Posterior vena cava (tissue), 2 donors: ENCODE results near the gene PDIA4. TPM values are rescaled to one million over a fixed set of nuclear protein-coding genes. Genes with fewer than 3 reads are reported as not detected.

Source experiments
- DNase-seq: peaks from one replicate; pipeline ENCODE4 v3.0.0-alpha.2; 2020; ENCODE audit warnings: low spot score
- intact Hi-C, 2 donors: fragments of 100-400 bp; cut with DNase I; formaldehyde crosslinking; loops; one replicate each; pipeline versions ENCODE4 v1.14.1 to v1.14.2; 2022 to 2023
- total RNA-seq, 2 donors: library from RNA; stranded (reverse); fragmentation: NEBNext Ultra II Directional; extraction: Animal tissue kit (Norgen Biotek cat#: 25700); gene quantifications; one replicate each; pipeline ENCODE4 v1.2.1, GENCODE V29; 2021
- donor health status: DM: yes; HTN: yes; CAD: no.
- donor health status: DM: yes; HTN: yes; CAD: no.

Gene PDIA4
- total RNA-seq, 2 donors from 2014 or later: 64.8 to 117 TPM

- peak; percentile 17 for DNase-seq
- intact Hi-C loops: loop anchor here (5.0 kb wide), 1 partner anchor 85 kb away; the partner anchor contains the start of gene ZNF786 (in 2 of the 2)
These were observed 21.2 kb downstream of the PDIA4 start for GRCh38 chr7:149007146-149007545.

- intact Hi-C loops: loop anchor here (5.0 kb wide), 1 partner anchor 86 kb away; the partner anchor contains the start of gene ZNF786 (in 2 of the 2)
- peak; percentile 67 for DNase-seq
These were observed 22.0 kb downstream of the PDIA4 start for GRCh38 chr7:149006345-149006725.

- peak; percentile 94 for DNase-seq
- intact Hi-C loops: loop anchor here (5.0 kb wide), 1 partner anchor 87 kb away; the partner anchor contains the start of gene ZNF786 (in 2 of the 2)
These were observed 22.6 kb downstream of the PDIA4 start for GRCh38 chr7:149005427-149006344.

- DNase-seq: peak; percentile 56
- intact Hi-C loops: loop anchor here (5.0 kb wide), 1 partner anchor 88 kb away; the partner anchor contains the start of gene ZNF786 (in 2 of the 2)
These were observed 23.6 kb downstream of the PDIA4 start for GRCh38 chr7:149004405-149005370.

- intact Hi-C loops: no loop called here
- peak; percentile 35 for DNase-seq
These were observed 24.6 kb downstream of the PDIA4 start for GRCh38 chr7:149003560-149004305.

GRCh38 chr7:149003018-149003417, 25.3 kb downstream of the PDIA4 start:
- intact Hi-C loops: no loop called here
- peak; percentile 76 for DNase-seq

GRCh38 chr7:149002604-149003003, 25.7 kb downstream of the PDIA4 start:
- intact Hi-C loops: no loop called here
- peak; percentile 61 for DNase-seq

- DNase-seq: peak; percentile 69
- intact Hi-C loops: no loop called here
These were observed 26.8 kb downstream of the PDIA4 start for GRCh38 chr7:149001427-149002068.

GRCh38 chr7:149000961-149001360, 27.3 kb downstream of the PDIA4 start:
- intact Hi-C loops: no loop called here
- DNase-seq: peak; percentile 60

GRCh38 chr7:148999192-148999591, 29.1 kb downstream of the PDIA4 start:
- intact Hi-C loops: no loop called here
- peak; percentile 30 for DNase-seq

- intact Hi-C loops: no loop called here
- peak; percentile 41 for DNase-seq
These were observed 30.8 kb downstream of the PDIA4 start for GRCh38 chr7:148997497-148997896.

- intact Hi-C loops: loop anchor here in 1 of 2 donors (5.0 kb wide), 1 partner anchor 1878 kb away; no protein-coding TSS in a partner anchor
These were observed 33.7 kb downstream of the PDIA4 start for GRCh38 chr7:148994576-148994975.

GRCh38 chr7:148993193-148993592, 35.1 kb downstream of the PDIA4 start:
- intact Hi-C loops: loop anchor here in 1 of 2 donors (5.0 kb wide), 1 partner anchor 1879 kb away; no protein-coding TSS in a partner anchor

More at GRCh38 chr7:148994576-148994975, 33.7 kb downstream of the PDIA4 start:
- peak; percentile 37 for DNase-seq

GRCh38 chr7:148991536-148991935, 36.8 kb downstream of the PDIA4 start:
- DNase-seq: no peak
- intact Hi-C loops: loop anchor here in 1 of 2 donors (5.0 kb wide), 1 partner anchor 1881 kb away; no protein-coding TSS in a partner anchor

More at GRCh38 chr7:148993193-148993592, 35.1 kb downstream of the PDIA4 start:
- peak; percentile 38 for DNase-seq

- intact Hi-C loops: no loop called here
These were observed 40.4 kb downstream of the PDIA4 start for GRCh38 chr7:148987751-148988512.

GRCh38 chr7:148987010-148987750, 41.1 kb downstream of the PDIA4 start:
- peak; percentile 89 for DNase-seq
- intact Hi-C loops: no loop called here

More at GRCh38 chr7:148987751-148988512, 40.4 kb downstream of the PDIA4 start:
- peak; percentile 51 for DNase-seq

GRCh38 chr7:148986742-148987009, 41.6 kb downstream of the PDIA4 start:
- no peak for DNase-seq
- intact Hi-C loops: no loop called here
